Ectodermal cell (in vitro differentiated cells): Measurements from ENCODE around the gene NKTR.

Experiments
- H3K27ac ChIP-seq: 2 replicates; pipeline ENCODE4 v1.7.0; 2013; ENCODE audit warnings: mild to moderate bottlenecking, low read depth, low read length; ENCODE audit not compliant: insufficient read depth, poor library complexity, severe bottlenecking
- H3K27me3 ChIP-seq: 2 replicates; pipeline ENCODE4 v1.7.0; 2013; ENCODE audit warnings: mild to moderate bottlenecking, low read length; ENCODE audit not compliant: insufficient read depth, control insufficient read depth, poor library complexity, severe bottlenecking
- H3K36me3 ChIP-seq: one replicate; pipeline ENCODE4 v1.7.0; 2013; ENCODE audit warnings: low read length; ENCODE audit not compliant: control insufficient read depth, insufficient read depth
- H3K4me1 ChIP-seq: one replicate; pipeline ENCODE4 v1.7.0; 2013; ENCODE audit warnings: low read length; ENCODE audit not compliant: control insufficient read depth, insufficient read depth
- H3K4me3 ChIP-seq: 2 replicates; pipeline ENCODE4 v1.7.0; 2013; ENCODE audit warnings: low read depth, low read length, control low read depth; ENCODE audit not compliant: insufficient read depth
- H3K9me3 ChIP-seq: 2 replicates; pipeline ENCODE4 v1.7.0; 2013; ENCODE audit warnings: mild to moderate bottlenecking, low read length, moderate library complexity; ENCODE audit not compliant: control insufficient read depth
- WGBS, 2 experiments: methylation state at CpG; one replicate each; pipeline ENCODE4 v1.1.7; 2013; ENCODE audit warnings: missing lambda C conversion rate in 2 of 2; 5-methylcytosine and 5-hydroxymethylcytosine counted together

Gene NKTR

DNA sequence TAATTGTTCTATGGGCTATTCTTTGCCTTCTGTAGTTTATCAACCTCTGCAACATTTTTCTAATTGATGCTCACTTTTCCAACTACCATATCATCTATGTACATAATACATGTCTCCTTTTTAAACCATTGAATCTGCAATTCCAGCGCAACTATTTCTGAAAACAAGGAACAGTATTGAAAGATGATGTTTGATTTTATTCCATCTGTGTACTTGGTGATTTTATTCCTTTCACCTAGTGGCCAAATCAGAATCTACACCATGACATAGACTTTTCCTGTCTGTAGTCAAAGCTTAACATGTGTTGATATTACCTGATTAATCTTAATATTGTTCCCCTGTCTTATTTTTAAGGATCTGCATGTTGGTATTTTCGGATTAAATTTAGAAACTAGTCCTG is 13.0 kb downstream of the NKTR start:
- peaks cover 3% of the 10 kb centered on the region for H3K36me3 ChIP-seq

DNA sequence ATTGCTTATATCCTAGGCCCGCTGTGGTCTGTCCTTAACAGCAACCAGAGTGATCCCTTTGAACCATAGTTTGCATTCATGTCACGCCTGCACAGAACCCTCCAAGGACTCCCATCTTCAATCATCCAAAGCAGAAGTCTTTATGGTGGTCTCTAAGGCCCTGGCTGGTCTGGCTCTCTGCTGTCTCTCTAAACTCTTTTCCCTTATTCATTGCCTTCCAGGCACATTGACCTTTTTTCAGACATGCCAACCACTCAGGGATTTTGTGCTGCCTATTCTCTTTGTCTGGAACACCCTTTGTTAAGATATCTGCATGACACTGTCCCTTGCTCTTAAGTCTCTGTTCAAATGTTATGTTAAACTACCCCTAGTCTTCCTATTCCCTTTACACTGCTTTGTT is 31.1 kb downstream of the NKTR start:
- Histone ChIP-seq H3K27ac (no peak overlapping the region), H3K4me1 (no peaks in the 10 kb centered on the region), H3K9me3 (no peaks in the 10 kb centered on the region), H3K27me3 (no peaks in the 10 kb centered on the region), H3K4me3 (no peak overlapping the region), H3K36me3 (peaks cover 43% of the 10 kb centered on the region)
- 67 to 71% methylated on average over 2 of the region's 2 CpGs for WGBS, 2 experiments

More for the DNA sequence above, 13.0 kb downstream of the NKTR start:
- peak overlapping the region; percentile 4 for H3K27ac ChIP-seq
- H3K4me3 ChIP-seq, result no peak overlapping the region
- WGBS, 2 experiments, result 100% methylated on average over 1 of the region's 2 CpGs; no CpG with 5 or more reads in 1 of the 2 experiments
- H3K27me3 ChIP-seq, result no peaks in the 10 kb centered on the region
- H3K4me1 ChIP-seq, result no peaks in the 10 kb centered on the region
- no peaks in the 10 kb centered on the region for H3K9me3 ChIP-seq

DNA sequence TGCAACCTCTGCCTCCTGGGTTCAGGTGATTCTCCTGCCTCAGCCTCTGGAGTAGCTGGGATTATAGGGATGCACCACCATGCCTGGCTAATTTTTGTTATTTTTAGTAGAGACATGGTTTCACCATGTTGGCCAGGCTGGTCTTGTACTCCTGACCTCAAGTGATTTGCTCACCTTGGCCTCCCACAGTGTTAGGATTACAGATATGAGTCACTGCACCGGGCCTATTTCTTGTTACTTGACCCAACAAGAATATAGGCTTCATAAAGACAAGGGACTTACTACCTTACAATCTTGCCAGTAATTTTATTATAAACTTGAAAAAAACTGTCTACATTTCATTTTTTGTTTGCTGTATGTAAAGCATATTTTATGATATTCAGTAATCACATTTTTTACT is 31.7 kb downstream of the NKTR start:
- H3K4me3 ChIP-seq, result no peak overlapping the region
- no peak overlapping the region for H3K27ac ChIP-seq
- H3K36me3 ChIP-seq, result peaks cover 49% of the 10 kb centered on the region
- no peaks in the 10 kb centered on the region for H3K4me1 ChIP-seq
- H3K27me3 ChIP-seq, result no peaks in the 10 kb centered on the region
- 88 to 93% methylated on average over 1 of the region's 1 CpG for WGBS, 2 experiments
- H3K9me3 ChIP-seq, result no peaks in the 10 kb centered on the region

DNA sequence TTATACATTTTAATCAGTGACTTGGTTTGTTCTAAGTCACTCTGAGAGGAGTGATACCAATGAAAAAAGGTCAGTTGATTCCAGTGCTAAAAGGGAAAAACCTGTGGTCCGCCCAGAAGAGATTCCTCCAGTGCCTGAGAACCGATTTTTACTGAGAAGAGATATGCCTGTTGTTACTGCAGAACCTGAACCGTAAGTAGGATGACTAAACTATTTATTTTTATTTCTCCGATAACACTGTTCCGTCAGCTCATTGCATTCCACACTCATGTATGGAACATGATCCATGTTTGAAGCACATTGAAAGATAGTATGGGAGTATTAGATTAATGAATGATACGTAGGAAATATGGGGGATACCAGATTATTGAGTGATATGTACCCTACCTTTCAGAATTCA is 33.1 kb downstream of the NKTR start:
- WGBS, 2 experiments, result 97% methylated on average over 6 of the region's 6 CpGs
- Histone ChIP-seq H3K27ac (no peak overlapping the region), H3K4me1 (no peaks in the 10 kb centered on the region), H3K36me3 (peaks cover 63% of the 10 kb centered on the region), H3K4me3 (no peak overlapping the region), H3K9me3 (no peaks in the 10 kb centered on the region), H3K27me3 (no peaks in the 10 kb centered on the region)

DNA sequence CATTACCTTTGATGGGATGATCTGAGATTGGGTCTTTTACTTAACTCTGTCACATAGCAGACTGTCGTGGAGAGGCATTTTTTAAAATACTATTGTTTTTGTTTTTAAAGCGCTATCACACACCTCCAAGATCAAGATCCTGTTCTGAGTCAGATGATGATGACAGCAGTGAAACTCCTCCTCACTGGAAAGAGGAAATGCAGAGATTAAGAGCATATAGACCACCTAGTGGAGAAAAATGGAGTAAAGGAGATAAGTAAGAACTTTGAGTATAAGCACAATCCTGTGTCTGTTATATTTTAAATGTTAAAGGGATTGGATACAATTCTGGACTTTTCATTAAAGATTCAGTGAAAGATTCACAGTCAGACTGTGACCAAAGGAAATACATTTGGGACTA is 34.6 kb downstream of the NKTR start:
- 96% methylated on average over 2 of the region's 2 CpGs; no CpG with 5 or more reads in 1 of the 2 experiments for WGBS, 2 experiments
- Histone ChIP-seq H3K9me3 (no peaks in the 10 kb centered on the region), H3K36me3 (peaks cover 78% of the 10 kb centered on the region), H3K27ac (no peak overlapping the region), H3K4me1 (no peaks in the 10 kb centered on the region), H3K27me3 (no peaks in the 10 kb centered on the region), H3K4me3 (no peak overlapping the region)

DNA sequence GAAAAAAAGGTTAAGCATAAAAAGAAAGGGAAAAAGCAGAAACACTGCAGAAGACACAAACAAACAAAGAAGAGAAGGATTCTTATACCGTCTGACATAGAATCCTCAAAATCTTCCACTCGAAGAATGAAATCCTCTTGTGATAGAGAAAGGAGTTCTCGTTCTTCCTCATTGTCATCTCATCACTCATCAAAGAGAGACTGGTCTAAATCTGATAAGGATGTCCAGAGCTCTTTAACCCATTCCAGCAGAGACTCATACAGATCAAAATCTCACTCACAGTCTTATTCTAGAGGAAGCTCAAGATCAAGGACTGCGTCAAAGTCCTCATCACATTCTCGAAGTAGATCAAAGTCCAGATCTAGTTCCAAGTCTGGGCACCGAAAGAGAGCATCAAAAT is 36.5 kb downstream of the NKTR start:
- no peak overlapping the region for H3K27ac ChIP-seq
- no peaks in the 10 kb centered on the region for H3K27me3 ChIP-seq
- no peak overlapping the region for H3K4me3 ChIP-seq
- H3K36me3 ChIP-seq, result peaks cover 82% of the 10 kb centered on the region
- no peaks in the 10 kb centered on the region for H3K4me1 ChIP-seq
- 94% methylated on average over 6 of the region's 6 CpGs for WGBS, 2 experiments
- no peaks in the 10 kb centered on the region for H3K9me3 ChIP-seq

DNA sequence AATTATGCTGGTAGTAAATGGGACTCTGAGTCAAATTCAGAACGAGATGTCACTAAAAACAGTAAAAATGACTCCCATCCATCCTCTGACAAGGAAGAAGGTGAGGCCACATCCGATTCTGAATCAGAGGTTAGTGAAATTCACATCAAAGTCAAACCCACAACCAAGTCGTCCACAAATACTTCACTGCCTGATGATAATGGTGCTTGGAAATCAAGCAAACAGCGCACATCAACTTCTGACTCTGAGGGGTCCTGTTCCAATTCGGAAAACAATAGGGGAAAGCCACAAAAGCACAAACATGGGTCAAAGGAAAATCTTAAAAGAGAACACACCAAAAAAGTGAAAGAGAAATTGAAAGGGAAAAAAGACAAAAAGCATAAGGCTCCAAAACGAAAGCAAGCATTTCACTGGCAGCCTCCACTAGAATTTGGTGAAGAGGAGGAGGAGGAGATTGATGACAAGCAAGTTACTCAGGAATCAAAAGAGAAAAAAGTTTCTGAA is 37.9 kb downstream of the NKTR start:
- Histone ChIP-seq H3K36me3 (peaks cover 80% of the 10 kb centered on the region), H3K27ac (no peak overlapping the region), H3K4me1 (no peaks in the 10 kb centered on the region), H3K27me3 (no peaks in the 10 kb centered on the region), H3K9me3 (no peaks in the 10 kb centered on the region), H3K4me3 (no peak overlapping the region)
- WGBS, 2 experiments, result 94 to 96% methylated on average over 6 of the region's 6 CpGs

DNA sequence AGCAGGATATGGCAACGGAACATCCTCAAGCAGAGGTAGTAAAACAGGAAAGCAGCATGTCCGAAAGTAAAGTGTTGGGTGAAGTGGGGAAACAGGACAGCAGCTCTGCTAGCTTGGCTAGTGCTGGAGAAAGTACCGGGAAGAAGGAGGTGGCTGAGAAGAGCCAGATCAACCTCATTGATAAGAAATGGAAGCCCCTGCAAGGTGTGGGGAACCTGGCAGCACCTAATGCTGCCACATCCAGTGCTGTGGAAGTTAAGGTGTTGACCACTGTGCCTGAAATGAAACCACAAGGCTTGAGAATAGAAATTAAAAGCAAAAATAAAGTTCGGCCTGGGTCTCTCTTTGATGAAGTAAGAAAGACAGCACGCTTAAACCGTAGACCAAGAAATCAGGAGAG is 38.7 kb downstream of the NKTR start:
- H3K36me3 ChIP-seq, result peaks cover 80% of the 10 kb centered on the region
- WGBS, 2 experiments, result 95 to 96% methylated on average over 6 of the region's 6 CpGs
- no peak overlapping the region for H3K27ac ChIP-seq
- H3K4me3 ChIP-seq, result no peak overlapping the region
- H3K4me1 ChIP-seq, result no peaks in the 10 kb centered on the region
- H3K9me3 ChIP-seq, result no peaks in the 10 kb centered on the region
- H3K27me3 ChIP-seq, result no peaks in the 10 kb centered on the region

DNA sequence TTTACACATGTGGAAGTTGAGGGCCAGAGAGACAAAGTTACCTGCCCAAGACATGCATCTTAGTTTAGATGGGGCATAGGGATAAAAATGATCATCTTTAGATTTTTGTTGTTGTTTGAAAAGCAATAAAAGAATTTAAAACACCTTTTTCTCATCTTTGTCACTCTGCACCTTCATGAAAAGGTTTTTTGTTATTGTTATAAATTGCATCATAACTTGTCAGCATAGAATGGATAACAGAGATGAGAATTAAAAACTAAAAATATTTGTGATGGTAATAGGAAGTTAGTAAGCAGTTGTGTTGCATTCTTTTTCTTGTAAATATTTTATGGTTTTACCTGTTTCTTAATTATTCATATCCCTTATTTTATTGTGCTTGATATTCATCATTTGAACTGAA is 39.6 kb downstream of the NKTR start:
- Histone ChIP-seq H3K4me1 (no peaks in the 10 kb centered on the region), H3K27me3 (no peaks in the 10 kb centered on the region), H3K4me3 (no peak overlapping the region), H3K9me3 (no peaks in the 10 kb centered on the region), H3K36me3 (peaks cover 89% of the 10 kb centered on the region), H3K27ac (no peak overlapping the region)

DNA sequence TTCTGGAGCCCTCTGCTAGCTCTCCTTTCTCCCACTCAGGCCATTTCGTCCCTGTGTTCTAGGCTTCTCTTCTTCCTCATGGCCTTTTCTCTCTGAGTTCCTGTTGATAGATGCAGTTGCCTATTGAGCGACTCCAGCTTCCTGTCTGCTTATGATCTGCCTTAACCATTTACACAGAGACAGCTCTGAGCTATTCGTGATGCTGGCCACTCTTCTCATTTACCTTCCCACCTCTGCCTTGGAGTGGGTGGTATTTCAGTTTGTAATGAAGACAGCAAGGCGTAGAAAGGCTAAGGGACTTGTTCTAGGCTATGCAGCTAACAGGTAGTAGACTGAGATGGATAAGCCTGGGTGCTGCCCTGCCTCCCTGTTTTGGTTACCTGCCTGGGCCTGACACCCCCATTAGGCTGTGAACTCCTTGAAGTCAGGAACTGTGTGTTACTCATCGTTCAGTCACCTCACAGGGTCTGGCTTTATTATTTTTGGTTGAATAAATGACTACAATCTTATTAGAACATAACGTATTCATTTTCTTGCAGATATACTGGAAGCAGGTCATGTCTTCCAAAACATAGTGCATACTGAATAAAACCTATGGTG is 40.4 kb downstream of the NKTR start:
- H3K27ac ChIP-seq, result no peak overlapping the region
- peaks cover 89% of the 10 kb centered on the region for H3K36me3 ChIP-seq
- H3K27me3 ChIP-seq, result no peaks in the 10 kb centered on the region
- WGBS, 2 experiments, result 91 to 94% methylated on average over 6 of the region's 6 CpGs
- H3K4me1 ChIP-seq, result no peaks in the 10 kb centered on the region
- H3K4me3 ChIP-seq, result no peak overlapping the region
- H3K9me3 ChIP-seq, result no peaks in the 10 kb centered on the region
